22Rv1 (cell line): ENCODE data around the gene BORA.
A peak's percentile ranks its signal among the peaks of the same experiment; 100 is the strongest.

ENCODE experiments used
- H3K27ac ChIP-seq: fragments of 450-650 bp; 2 replicates; pipeline ENCODE4 v1.5.1; 2017
- ZFX ChIP-seq: fragments of 450-650 bp; IDR thresholded peaks from 2 replicates; pipeline ENCODE4 v1.6.1; 2017; ENCODE audit warnings: antibody characterized with exemption, borderline replicate concordance
- TF ChIP-seq, protein P1 (sequence below): fragments of 450-650 bp; IDR thresholded peaks from 2 replicates; pipeline ENCODE4 v1.5.1; 2017; ENCODE audit warnings: mild to moderate bottlenecking

Gene BORA

DNA sequence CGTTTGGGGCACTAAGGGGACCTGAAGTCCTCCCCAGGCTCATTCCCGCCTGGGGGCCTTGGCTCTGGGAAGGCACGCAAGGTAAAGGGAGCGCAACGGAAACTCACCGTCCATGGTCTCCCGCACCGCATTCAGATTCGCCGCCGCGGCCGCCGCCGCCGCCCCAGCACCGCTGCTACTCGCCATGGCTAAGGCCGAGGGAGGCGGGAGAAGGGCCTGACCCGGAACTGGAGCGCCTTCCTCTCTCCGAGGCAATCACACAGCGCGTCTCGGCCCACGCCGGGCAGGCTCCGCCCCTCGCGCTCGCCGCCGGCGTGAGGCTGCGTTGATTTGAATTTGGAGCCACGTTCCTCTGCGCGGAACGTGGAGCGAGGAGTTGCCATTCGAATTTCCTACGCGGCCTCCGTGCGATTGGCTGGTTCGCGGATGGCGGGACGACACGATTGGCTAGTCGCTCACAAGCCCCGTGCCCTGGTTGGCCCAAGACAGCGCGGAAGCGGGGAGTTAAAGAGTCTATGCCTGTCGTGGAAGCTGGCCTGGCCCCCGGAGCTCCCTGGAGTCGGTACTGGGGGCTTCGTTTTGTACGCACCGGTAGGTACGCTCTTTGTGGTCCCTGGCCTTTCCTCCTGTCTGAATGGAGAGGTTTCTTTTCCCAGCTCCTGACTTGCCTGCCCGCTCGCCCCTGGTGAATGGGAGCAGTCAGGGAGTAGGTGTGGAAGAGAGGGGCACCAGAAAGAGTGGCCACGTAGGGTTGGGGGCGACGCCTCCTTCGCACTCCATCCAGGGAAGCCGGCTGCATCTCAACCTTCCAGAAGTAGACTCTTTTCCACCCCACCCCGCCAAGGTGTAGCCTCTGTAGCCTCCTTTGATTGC, at the start of gene BORA, which contains the start of gene MZT1:
Gene BORA, plus strand, starts transcription at position 507 of the 873 bp plus-strand sequence. CDS start 1,018 bp downstream, outside the sequence.
Gene MZT1, minus strand, starts transcription at position 213 of the 873 bp plus-strand sequence. Its CDS starts 27 bp downstream, at position 186.
- TF ChIP-seq, protein P1, sequence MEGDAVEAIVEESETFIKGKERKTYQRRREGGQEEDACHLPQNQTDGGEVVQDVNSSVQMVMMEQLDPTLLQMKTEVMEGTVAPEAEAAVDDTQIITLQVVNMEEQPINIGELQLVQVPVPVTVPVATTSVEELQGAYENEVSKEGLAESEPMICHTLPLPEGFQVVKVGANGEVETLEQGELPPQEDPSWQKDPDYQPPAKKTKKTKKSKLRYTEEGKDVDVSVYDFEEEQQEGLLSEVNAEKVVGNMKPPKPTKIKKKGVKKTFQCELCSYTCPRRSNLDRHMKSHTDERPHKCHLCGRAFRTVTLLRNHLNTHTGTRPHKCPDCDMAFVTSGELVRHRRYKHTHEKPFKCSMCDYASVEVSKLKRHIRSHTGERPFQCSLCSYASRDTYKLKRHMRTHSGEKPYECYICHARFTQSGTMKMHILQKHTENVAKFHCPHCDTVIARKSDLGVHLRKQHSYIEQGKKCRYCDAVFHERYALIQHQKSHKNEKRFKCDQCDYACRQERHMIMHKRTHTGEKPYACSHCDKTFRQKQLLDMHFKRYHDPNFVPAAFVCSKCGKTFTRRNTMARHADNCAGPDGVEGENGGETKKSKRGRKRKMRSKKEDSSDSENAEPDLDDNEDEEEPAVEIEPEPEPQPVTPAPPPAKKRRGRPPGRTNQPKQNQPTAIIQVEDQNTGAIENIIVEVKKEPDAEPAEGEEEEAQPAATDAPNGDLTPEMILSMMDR: no peak
- no peak for TF ChIP-seq ZFX
- peak within 1 kb of the TSS; percentile 82 for H3K27ac ChIP-seq

DNA sequence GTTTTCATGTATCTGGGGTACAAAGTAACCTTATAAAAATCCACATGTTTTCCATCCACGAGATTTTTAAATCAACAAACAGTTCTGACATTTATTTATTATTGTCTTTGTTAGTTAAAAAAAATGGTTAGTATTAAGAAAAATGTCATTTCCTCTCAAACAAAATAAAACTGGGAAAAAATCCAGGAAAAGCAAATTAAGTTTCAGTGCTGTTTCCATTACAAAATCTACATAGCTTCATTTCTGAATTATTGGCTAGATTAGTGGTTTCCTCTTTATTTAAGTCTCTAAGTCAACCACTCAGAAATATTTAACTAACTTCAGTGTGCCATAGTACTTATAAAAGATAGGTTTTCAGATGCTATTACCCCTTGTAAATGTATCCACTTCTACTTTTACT, 49.4 kb upstream of the BORA start:
- TF ChIP-seq, protein P1: no peak
- no peak for TF ChIP-seq ZFX
- no peak overlapping the region for H3K27ac ChIP-seq

DNA sequence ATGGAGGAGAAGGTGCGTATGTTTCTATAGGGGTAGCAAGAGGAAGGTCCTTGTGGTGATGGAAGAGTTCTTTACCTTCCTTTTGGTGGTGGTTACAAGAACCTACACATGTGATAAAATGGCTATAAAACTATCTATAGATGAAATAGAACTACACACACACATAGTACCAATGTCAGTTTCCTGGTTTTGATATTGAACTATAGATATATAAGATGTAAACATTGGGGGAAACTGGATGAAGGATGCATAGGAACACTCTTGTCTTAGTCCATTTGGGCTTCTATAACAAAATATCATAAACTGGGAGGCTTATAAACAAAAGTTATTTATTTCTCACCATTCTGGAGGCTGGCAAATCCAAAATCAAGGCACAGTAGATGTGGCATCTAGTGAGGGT, 47.4 kb upstream of the BORA start:
- TF ChIP-seq ZFX: no peak
- TF ChIP-seq, protein P1: no peak
- no peak overlapping the region for H3K27ac ChIP-seq

DNA sequence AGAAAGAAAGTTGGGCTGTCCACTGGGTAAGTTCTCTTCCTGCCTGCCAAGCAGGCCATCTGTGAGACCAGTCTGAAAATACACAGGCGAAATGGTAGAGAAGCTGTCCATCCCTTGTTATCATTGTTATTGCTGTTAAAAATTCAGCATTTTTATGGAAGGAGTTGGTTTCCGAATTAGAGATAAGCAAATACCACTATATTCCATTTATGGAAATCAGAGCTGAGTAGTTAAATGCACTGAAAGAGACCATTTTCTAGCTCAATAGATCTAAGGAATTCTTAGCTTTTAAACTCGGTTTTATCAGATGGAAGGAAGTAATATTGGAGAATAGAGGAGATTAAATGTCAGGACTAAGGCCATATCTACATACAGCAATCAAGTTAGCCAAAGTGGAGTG, 41.0 kb upstream of the BORA start:
- H3K27ac ChIP-seq: no peak overlapping the region
- no peak for TF ChIP-seq ZFX

DNA sequence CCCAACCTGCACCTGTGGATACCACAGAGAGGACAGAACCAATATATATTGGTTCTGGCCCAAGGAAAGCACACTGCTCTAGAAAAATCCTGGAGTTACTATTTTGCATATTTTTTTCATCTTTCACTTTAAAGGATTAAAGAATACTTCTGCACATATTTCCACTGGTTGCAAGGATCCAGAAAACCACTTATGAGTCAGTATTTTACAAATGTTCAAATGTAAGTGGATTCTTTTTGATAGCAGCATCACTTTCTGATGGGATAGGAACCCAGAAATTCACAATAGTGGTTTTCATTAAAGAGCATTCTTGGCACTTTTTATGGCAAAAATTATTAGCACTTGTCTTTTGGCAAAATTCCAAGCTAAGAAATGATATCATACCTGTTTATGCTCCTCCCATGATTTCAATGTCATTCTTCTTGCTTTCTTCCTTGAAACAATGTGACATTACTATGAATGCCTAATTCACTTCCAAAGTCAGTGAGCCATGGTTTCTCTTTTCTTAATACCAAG, 38.5 kb upstream of the BORA start:
- H3K27ac ChIP-seq: no peak overlapping the region

DNA sequence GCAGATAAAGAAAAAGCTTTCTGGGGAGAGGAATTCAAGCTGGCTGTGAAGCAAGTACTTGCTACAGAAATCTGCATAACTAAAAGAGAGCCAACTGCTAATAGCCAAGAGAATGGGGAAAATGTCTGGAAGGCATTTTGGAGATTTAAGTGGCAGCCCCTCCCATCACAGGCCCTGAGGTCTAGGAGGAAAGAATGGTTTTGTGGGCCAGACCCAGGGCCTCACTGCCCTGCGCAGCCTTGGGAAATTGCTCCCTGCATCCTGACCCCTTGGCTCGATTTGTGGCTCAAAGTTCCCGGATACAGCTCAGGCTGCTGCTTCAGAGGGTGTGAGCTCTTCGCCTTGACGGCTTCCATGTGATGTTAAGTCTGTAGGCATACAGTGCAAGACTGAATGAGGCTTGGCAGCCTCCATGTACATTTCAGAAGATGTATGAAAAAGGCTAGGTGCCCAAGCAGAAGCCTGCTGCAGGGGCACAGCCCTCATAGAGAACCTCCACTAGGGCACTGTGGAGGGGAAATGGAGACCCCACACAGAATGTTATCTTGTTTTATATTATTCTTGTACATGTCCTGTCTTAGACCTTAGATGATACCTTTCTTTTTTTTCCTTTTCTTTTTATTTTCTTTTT, 34.7 kb upstream of the BORA start:
- TF ChIP-seq, protein P1: no peak
- no peak for TF ChIP-seq ZFX
- H3K27ac ChIP-seq: no peak overlapping the region

More for the DNA sequence above, 38.5 kb upstream of the BORA start:
- TF ChIP-seq, protein P1: no peak
- TF ChIP-seq ZFX: no peak

DNA sequence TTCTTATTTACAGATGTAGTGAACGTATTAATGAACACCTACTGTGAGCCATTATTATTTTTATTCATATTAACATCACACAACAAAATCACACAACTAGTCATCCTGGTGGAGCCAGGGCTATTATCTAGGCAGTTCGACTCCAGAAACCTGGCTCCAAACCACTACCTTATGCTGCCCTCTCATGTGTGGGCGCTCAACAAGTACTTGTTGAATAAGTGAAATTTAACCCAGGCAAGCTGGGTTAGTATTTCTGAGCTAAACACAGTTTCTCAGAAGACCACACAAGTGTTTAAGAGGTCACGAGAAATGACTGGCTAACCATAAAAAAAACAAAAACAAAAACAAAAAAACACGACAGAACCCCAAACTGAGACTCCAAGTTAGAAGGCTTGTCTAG, 33.9 kb upstream of the BORA start:
- TF ChIP-seq ZFX: no peak
- TF ChIP-seq, protein P1: no peak
- no peak overlapping the region for H3K27ac ChIP-seq
